CD1c-positive myeloid dendritic cell (primary cell): ENCODE results near the gene HYPK.

Experiments
- DNase-seq: peaks from one replicate; pipeline ENCODE4 v3.0.0-alpha.2; 2016; ENCODE audit errors: extremely low spot score

The HYPK gene

DNA sequence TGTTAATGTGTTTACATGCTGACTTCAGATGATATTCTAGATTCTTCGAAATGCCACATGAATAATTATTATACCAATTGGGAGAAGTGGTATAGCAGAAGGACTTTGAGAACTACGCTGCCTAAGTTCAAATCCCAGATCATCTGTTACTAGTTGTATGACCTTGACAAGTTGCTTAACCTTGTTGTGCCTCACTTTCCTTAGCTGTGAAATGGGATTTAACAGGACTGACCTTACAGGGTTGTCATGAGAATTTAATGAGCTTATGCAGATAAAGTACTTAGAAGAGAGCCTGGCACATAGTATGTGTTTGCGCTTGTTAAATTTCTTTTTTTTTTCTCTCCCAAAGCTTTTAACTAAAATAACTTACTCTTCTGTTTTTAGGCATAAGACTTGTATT is 50.9 kb downstream of the HYPK start:
- DNase-seq = no peak

- DNase-seq = no peak
Measured at GRCh38 chr15:43852607-43853006, 52.2 kb downstream of the HYPK start.
